ENCODE results near the gene CACNB1. TPM values are rescaled to one million over a fixed set of nuclear protein-coding genes. Genes with fewer than 3 reads are reported as not detected.

Gene CACNB1
- total and polyA plus RNA-seq, 2 donors (not counting 1 experiment from before 2014, with no cell fraction given): 3.8 to 12.4 TPM

- no peak for ATAC-seq (ENCODE audit: low read depth)
- Histone ChIP-seq H4K20me1 (ENCODE audit: control insufficient read depth, insufficient read depth, low read length, poor library complexity, severe bottlenecking) (no peaks in the 10 kb centered on the region), H3K36me3 (replicated peaks in 1 of 2; ENCODE audit: control extremely low read depth in 1 of 2, control insufficient read depth in 1 of 2, extremely low read depth in 1 of 2, insufficient read depth in 2 of 2, low read length in 1 of 2) (no peaks in the 10 kb centered on the region), H3K79me2 (ENCODE audit: control insufficient read depth, insufficient read depth, low read length) (no peaks in the 10 kb centered on the region), H3K4me3 (ENCODE audit: control extremely low read depth in 1 of 5, extremely low read depth in 1 of 5, insufficient read depth in 1 of 5, low read depth in 2 of 5, low read length in 4 of 5) (no peak overlapping the region), H3K9me3 (ENCODE audit: control extremely low read depth in 1 of 3, control insufficient read depth in 2 of 3, insufficient read depth in 1 of 3, low read length in 2 of 3) (peaks cover 0 to 12% (median 0%) of the 10 kb centered on the region in 3 donors), H3K27me3 (replicated peaks in 1 of 4; ENCODE audit: control extremely low read depth in 1 of 4, control insufficient read depth in 3 of 4, insufficient read depth in 4 of 4, low read length in 3 of 4) (peaks cover 0 to 50% (median 16%) of the 10 kb centered on the region in 4 experiments), H3K4me1 (ENCODE audit: control insufficient read depth in 2 of 2, insufficient read depth in 2 of 2, low read length in 2 of 2) (peaks cover 27 to 29% of the 10 kb centered on the region in 2 donors), H3K27ac (ENCODE audit: low read length in 2 of 2) (no peak overlapping the region), H3K9ac (ENCODE audit: low read length) (no peak overlapping the region), H2AFZ (ENCODE audit: insufficient read depth, low read depth, low read length, poor library complexity, severe bottlenecking) (no peak overlapping the region), H3K4me2 (replicated peaks; ENCODE audit: low read depth, low read length, poor library complexity, severe bottlenecking) (peak overlapping the region; percentile 20)
- Mint-ChIP-seq H3K27ac (no peak overlapping the region), H3K9me3 (ENCODE audit: insufficient read depth) (no peaks in the 10 kb centered on the region), H3K27me3 (peaks cover 29% of the 10 kb centered on the region), H3K4me1 (peaks cover 28% of the 10 kb centered on the region), H3K4me3 (no peak overlapping the region)
- TF ChIP-seq EZH2 (IDR thresholded peaks at IDR 0.05; ENCODE audit: borderline replicate concordance, insufficient read depth, low read depth, low read length, poor library complexity, severe bottlenecking) (no peak), CTCF (IDR thresholded peaks at IDR 0.05) (no peak)
- CTCF ChIA-PET: interaction anchor here (0.6 to 6.9 kb wide), 8 partner anchors 7 to 575 kb away, joined by 3 to 77 read pairs (median 4); no protein-coding TSS in a partner anchor
- POLR2A ChIA-PET: interaction anchor here (1.2 kb wide), 1 partner anchor 14 kb away, joined by 3 read pairs; no protein-coding TSS in a partner anchor
- DNase-seq: peak; percentile 30
- intact Hi-C loops (cut with micrococcal nuclease): no loop called here
- WGBS (ENCODE audit: insufficient coverage): no CpG with 5 or more reads among the region's 2 CpGs
Observed at GRCh38 chr17:39167476-39167875, 30.0 kb downstream of the CACNB1 start.

Data from B cell (primary cell).